SHP77 (cell line): ENCODE measurements around the gene CYP1A2.
"Not testable (repeated sequence)": the region's sequence is repeated elsewhere in the genome, so short reads cannot be mapped to it uniquely, and the experiment has no call there.

Source experiments
- DNase-seq, 2 experiments: peaks; one replicate each; lab custom pipeline; 2025; lab: John Stamatoyannopoulos, UW

The CYP1A2 gene, protein sequence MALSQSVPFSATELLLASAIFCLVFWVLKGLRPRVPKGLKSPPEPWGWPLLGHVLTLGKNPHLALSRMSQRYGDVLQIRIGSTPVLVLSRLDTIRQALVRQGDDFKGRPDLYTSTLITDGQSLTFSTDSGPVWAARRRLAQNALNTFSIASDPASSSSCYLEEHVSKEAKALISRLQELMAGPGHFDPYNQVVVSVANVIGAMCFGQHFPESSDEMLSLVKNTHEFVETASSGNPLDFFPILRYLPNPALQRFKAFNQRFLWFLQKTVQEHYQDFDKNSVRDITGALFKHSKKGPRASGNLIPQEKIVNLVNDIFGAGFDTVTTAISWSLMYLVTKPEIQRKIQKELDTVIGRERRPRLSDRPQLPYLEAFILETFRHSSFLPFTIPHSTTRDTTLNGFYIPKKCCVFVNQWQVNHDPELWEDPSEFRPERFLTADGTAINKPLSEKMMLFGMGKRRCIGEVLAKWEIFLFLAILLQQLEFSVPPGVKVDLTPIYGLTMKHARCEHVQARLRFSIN

GRCh38 chr15:74748322-74748946 is at the start of gene CYP1A2:
TSS of gene CYP1A2 (plus strand) at chr15:74748845. CDS start at chr15:74749739, 894 bp downstream.
- DNase-seq = no peak

GRCh38 chr15:74709011-74709410 is 39.6 kb upstream of the CYP1A2 start:
- no peak for DNase-seq

DNA sequence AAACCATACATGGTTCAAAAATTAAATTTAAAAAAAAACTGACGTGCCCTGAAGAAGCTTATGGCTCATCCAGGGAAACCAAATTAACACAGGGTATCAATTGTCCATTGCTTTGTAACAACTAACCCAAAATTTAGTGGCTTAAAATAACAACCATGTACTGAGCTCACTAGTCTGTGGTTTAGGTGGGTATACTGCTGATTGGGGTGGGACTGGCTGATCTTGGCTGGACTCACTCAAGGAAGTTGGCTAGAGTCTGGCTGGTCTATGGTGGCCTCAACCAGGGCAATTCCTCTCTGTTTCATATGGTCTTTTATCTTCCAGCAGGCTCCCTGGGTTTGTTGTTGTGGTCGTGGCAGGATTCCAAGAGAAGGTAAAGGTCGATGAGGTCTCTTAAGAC is 38.8 kb upstream of the CYP1A2 start:
- no peak for DNase-seq

DNA sequence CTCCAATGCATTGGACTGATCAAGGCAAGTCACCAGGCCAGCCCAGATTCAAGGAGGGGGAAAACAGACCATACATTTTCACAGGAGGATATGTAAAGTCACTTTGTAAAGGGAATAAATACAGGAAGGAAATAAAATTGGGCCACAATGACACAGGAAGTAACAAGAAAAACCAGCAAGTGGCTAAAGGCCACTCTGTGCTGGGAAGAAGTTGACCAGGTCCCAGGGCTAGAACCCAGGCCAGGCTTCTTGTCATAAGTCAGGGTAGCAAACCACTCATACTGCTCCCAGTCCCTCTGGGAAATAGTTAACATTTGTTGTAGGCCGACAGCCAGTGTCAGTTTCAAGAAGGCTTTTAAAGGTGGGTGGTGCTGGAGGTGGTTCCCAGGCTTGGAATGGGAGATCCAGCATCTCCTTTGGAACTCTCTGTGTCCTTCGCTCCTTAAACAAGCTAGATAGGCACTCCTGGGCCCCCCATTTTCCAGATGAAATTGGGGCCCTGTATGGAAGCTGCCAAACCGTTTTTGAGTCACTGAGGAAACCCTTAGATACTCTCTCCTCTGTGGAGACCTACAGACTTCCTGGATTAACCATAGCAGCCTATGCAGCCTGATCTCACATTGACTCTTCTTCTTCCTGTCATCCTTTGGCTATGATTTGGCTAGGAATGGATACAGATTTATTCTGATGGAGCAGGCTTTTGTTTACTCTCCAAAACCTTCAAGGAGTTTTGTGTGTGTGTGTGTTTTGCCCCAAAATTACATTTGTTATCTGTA is 38.1 kb upstream of the CYP1A2 start:
- no peak for DNase-seq

DNA sequence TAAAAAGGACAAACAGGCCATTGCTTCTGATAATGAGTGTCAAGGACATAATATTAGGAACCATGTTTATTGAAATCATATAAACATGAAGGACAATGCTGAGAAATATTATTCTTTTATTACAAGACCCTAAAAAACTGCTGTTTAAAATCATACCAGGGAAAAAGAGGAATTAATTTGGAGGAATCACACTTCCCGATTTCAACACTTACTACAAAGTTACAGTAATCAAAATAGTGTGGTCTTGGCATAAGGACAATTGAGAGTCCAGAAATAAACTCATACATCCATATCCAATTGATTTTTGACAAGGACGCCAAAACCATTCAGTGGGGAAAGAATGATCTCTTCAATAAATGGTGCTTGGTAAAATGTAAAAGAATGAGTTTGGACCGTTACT is 36.3 kb upstream of the CYP1A2 start:
- no peak for DNase-seq

DNA sequence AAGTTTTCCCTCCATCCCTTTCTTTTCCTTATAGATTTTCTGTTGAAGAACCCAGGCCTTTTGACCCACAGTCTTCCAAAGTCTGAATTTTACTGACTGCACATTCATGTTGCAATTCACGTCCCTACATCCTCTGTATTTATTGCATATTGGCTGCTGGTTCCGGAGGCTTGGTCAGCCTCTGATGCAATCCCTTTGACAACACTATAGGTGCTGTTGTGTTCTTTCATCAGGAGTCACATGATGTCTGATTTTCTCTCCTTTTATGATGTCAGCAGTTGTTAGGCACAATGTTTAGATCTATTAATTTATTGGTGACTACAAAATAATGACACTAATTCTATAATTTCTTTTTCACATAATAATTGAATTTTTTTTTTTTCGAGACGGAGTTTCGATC is 32.0 kb upstream of the CYP1A2 start:
- DNase-seq = no peak

- DNase-seq = no peak
Measured at GRCh38 chr15:74722591-74722990, 26.1 kb upstream of the CYP1A2 start.

DNA sequence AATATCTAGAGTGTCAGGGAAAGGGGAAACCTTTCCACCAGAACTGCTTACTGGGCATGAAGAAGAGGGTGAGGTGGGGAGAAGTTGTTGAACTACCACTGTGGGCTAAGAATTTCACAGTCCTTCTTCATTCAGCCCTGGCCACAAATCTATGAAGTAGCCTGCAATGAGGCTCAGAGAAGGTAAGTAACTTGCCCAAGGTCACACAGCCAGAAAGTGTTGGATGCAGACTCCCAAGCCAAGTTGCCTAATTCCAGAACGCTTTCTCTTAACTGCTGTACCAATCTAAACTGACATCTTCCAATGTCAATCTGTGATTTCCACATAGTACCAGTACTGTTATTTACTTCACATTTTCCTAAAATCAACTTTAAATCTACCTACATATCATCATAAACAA is 25.5 kb upstream of the CYP1A2 start:
- no peak for DNase-seq

DNA sequence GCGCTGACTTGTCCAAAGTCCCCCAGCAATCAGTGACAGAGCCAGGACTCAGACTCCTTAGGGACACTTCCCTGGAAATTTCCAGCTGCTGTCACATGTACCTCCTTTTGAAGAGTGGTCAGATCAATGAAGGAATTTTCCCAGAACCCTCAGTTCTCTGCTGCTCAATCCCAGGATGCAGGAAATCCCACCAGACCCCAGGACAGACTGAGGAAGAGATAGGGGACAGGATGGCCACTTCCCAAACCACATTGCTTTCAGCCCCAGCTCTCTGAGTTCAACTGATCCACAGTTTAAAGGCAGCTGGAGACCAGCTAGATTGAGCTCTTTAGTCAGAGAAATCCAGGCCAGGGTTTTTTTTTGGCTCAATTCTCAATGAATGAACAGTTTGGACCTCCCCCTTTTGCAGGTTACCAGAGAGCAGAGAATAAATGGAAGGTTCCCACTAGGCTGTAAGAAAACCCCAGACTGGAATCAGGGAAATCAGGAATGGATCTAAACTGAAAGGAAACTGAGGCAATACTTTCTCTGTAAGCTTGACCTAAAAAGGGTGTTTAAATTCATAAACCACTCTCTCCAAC is 24.8 kb upstream of the CYP1A2 start:
- DNase-seq = peak; percentile 42 to 44

DNA sequence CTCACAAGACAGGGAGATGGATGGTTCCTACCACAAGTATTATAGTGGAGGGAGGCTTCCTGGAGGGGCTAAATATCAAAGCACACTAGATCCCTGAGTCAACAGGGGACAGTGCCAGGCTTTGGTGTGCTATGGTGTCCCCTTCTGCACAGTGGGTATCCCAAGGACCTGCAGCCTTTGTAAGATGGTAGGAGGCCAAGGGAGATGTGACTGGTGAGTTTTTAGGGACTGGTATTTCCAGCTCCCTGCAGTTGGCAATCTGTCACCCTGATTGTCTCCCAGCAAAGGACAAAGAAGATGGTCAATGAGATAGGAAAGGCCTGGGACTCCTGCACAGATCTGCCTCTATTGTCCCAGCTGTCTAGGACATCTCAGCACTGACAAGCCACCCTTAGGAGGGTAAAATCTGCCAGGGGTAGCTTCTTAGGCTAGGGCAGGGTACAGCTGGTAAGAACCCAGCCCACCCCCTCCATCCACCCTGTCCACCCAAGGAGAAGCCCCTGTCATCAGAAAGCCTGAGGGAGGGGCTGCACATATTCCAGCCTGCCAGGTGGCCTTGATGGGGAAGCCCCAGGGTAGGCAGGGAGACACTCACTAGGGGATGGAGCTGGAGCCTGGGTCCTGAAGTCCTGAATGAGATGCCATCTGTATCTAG is 23.9 kb upstream of the CYP1A2 start:
- no peak for DNase-seq

- peak in 1 of 2 experiments; percentile 10 for DNase-seq
Measured at GRCh38 chr15:74725225-74725774, 23.3 kb upstream of the CYP1A2 start, which contains the start of gene CYP1A1. TSS of gene CYP1A1 (minus strand) at chr15:74725528. CDS start at chr15:74723097, 2,431 bp downstream.

DNA sequence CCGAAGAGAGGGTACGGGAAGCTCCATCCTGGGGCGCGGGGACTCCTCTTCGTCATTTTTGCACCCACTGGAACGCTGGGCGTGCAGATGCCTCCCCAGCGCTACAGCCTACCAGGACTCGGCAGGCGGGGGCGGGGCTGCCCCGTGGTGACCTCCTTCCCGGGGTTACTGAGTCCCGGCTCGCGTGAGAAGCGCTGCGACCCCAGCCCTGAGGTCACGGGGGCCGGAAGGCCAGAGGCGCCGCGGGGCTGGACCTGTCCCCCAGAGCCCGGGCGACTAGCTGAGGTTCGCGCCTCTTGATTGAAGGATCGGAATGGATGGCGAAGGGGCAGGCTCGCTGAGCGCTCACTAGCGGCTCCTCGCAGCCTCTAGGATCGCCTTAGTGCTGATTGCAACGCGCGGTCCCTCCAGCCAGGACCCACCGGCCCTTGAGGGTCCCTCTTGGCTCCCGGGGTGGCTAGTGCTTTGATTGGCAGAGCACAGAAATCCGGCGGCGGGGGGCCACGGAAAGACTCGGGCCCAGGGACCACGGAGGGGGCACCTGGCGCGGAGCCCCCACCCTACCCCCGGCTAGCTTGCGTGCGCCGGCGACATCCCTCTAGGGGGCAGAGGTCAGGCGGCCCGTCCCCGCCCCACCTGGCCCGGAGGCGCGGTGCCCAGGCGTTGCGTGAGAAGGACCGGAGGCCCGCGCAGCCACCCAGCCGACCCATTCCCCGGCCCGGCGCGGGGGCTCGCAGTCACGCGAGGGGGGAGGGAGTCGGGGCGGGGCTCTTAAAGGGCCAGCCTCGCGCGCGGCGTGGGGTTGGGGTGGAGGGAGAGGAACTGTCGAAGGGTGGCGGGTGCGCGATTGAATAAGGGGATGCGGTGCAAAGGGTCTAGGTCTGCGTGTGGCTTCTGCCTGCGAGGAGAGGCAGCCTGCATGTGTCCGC is 22.5 kb upstream of the CYP1A2 start:
- peak in 1 of 2 experiments; percentile 22 for DNase-seq

- DNase-seq = peak in 1 of 2 experiments; percentile 22
Measured at GRCh38 chr15:74726774-74727164, 21.9 kb upstream of the CYP1A2 start.

GRCh38 chr15:74727727-74728126 is 20.9 kb upstream of the CYP1A2 start:
- DNase-seq = peak in 1 of 2 experiments; percentile 33

- DNase-seq = not testable (repeated sequence)
Measured at GRCh38 chr15:74728699-74729098, 19.9 kb upstream of the CYP1A2 start.

DNA sequence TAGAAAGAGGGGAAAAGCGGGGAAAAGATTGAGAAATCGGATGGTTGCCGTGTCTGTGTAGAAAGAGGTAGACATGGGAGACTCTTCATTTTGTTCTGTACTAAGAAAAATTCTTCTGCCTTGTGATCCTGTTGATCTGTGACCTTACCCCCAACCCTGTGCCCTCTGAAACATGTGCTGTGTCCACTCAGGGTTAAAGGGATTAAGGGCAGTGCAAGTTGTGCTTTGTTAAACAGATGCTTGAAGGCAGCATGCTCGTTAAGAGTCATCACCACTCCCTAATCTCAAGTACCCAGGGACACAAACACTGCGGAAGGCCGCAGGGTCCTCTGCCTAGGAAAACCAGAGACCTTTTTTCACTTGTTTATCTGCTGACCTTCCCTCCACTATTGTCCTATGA is 19.3 kb upstream of the CYP1A2 start:
- not testable (repeated sequence) for DNase-seq

GRCh38 chr15:74730619-74731316 is 17.9 kb upstream of the CYP1A2 start:
- no peak for DNase-seq

GRCh38 chr15:74732846-74733245 is 15.8 kb upstream of the CYP1A2 start:
- DNase-seq = no peak

DNA sequence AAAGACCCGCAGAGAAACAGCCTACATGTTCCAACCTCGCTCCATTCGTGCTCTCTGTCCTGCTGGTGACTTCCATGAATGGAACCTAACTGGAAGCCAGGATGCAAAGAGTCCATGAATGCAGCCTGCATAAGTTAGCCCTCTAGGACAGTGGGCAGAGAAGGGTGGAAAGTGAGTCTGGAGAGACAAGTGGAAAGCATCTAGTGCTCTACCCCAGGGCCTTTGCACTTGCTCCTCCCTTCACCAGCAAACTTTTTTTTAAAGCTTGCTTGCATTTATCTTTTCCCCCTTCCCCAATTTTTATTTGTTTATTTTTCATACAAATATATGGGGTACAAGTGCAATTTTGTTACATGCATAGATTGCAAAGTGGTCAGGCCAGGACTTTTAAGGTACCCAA is 15.4 kb upstream of the CYP1A2 start:
- no peak for DNase-seq
